Parathyroid adenoma (tissue), 2 donors: ENCODE data around the gene PCDHAC2.

Source experiments
- H2AFZ ChIP-seq: fragments of 300-600 bp; sonication (generic); one replicate; pipeline ENCODE4 v1.7.0; 2017; ENCODE audit warnings: antibody characterized with exemption, mild to moderate bottlenecking
- H3K27ac ChIP-seq: fragments of 300-600 bp; sonication (generic); one replicate; pipeline ENCODE4 v1.7.0; 2017
- H3K27me3 ChIP-seq: fragments of 300-600 bp; sonication (generic); one replicate; pipeline ENCODE4 v1.7.0; 2017; ENCODE audit warnings: low read length; ENCODE audit not compliant: control insufficient read depth, insufficient read depth
- H3K36me3 ChIP-seq: fragments of 300-600 bp; sonication (generic); one replicate; pipeline ENCODE4 v1.7.0; 2017; ENCODE audit warnings: low read length; ENCODE audit not compliant: control insufficient read depth, insufficient read depth
- H3K4me1 ChIP-seq: fragments of 300-600 bp; sonication (generic); one replicate; pipeline ENCODE4 v1.7.0; 2017; ENCODE audit warnings: control low read depth
- H3K4me2 ChIP-seq: fragments of 300-600 bp; sonication (generic); one replicate; pipeline ENCODE4 v1.7.0; 2017; ENCODE audit warnings: low read length
- H3K4me3 ChIP-seq: fragments of 300-600 bp; sonication (generic); one replicate; pipeline ENCODE4 v1.7.0; 2017; ENCODE audit warnings: low read depth, low read length
- H3K79me2 ChIP-seq: fragments of 300-600 bp; sonication (generic); one replicate; pipeline ENCODE4 v1.7.0; 2017; ENCODE audit warnings: control low read depth
- H3K9ac ChIP-seq: fragments of 300-600 bp; sonication (generic); one replicate; pipeline ENCODE4 v1.7.0; 2017; ENCODE audit warnings: mild to moderate bottlenecking
- H3K9me3 ChIP-seq: fragments of 300-600 bp; sonication (generic); one replicate; pipeline ENCODE4 v1.7.0; 2017; ENCODE audit warnings: low read length; ENCODE audit not compliant: control insufficient read depth
- CTCF ChIP-seq: fragments of 300-600 bp; sonication (generic); IDR thresholded peaks from one replicate; pipeline ENCODE4 v1.7.0; 2017; ENCODE audit warnings: antibody characterized with exemption, mild to moderate bottlenecking
- donor health status: primary hyperparathyroidism.

PCDHAC2 gene

GRCh38 chr5:140927228-140927573 is 39.1 kb upstream of the PCDHAC2 start:
- Histone ChIP-seq H3K9me3 (no peaks in the 10 kb centered on the region), H3K4me2 (peak overlapping the region; percentile 90), H3K27me3 (no peaks in the 10 kb centered on the region), H2AFZ (peak overlapping the region; percentile 94), H3K79me2 (peaks cover 4% of the 10 kb centered on the region), H3K36me3 (no peaks in the 10 kb centered on the region), H3K9ac (peak overlapping the region; percentile 61), H3K27ac (peak overlapping the region; percentile 87), H3K4me1 (peaks cover 6% of the 10 kb centered on the region), H3K4me3 (peak overlapping the region; percentile 77)
- no peak for TF ChIP-seq CTCF

GRCh38 chr5:140934964-140935606 is 31.2 kb upstream of the PCDHAC2 start:
- H3K9me3 ChIP-seq = no peaks in the 10 kb centered on the region
- H3K27ac ChIP-seq = peak overlapping the region; percentile 38
- H3K27me3 ChIP-seq = no peaks in the 10 kb centered on the region
- no peak overlapping the region for H2AFZ ChIP-seq
- no peaks in the 10 kb centered on the region for H3K36me3 ChIP-seq
- peak overlapping the region; percentile 35 for H3K4me3 ChIP-seq
- no peak for TF ChIP-seq CTCF
- peak overlapping the region; percentile 71 for H3K4me2 ChIP-seq
- no peak overlapping the region for H3K9ac ChIP-seq
- peaks cover 3% of the 10 kb centered on the region for H3K79me2 ChIP-seq
- H3K4me1 ChIP-seq = peaks cover 8% of the 10 kb centered on the region

- H3K36me3 ChIP-seq = no peaks in the 10 kb centered on the region
- no peak overlapping the region for H3K4me2 ChIP-seq
- H3K4me3 ChIP-seq = no peak overlapping the region
- H3K9ac ChIP-seq = no peak overlapping the region
- no peaks in the 10 kb centered on the region for H3K4me1 ChIP-seq
- no peak overlapping the region for H3K27ac ChIP-seq
- no peaks in the 10 kb centered on the region for H3K9me3 ChIP-seq
- no peak for TF ChIP-seq CTCF
- no peak overlapping the region for H2AFZ ChIP-seq
- H3K79me2 ChIP-seq = peaks cover 10% of the 10 kb centered on the region
- no peaks in the 10 kb centered on the region for H3K27me3 ChIP-seq
Measured at GRCh38 chr5:140946578-140946977, 19.7 kb upstream of the PCDHAC2 start.

GRCh38 chr5:140951636-140952035 is 14.6 kb upstream of the PCDHAC2 start:
- no peaks in the 10 kb centered on the region for H3K36me3 ChIP-seq
- H2AFZ ChIP-seq = no peak overlapping the region
- H3K27me3 ChIP-seq = no peaks in the 10 kb centered on the region
- H3K9ac ChIP-seq = no peak overlapping the region
- no peaks in the 10 kb centered on the region for H3K9me3 ChIP-seq
- no peak overlapping the region for H3K27ac ChIP-seq
- H3K4me3 ChIP-seq = no peak overlapping the region
- H3K79me2 ChIP-seq = peaks cover 9% of the 10 kb centered on the region
- no peak overlapping the region for H3K4me2 ChIP-seq
- H3K4me1 ChIP-seq = no peaks in the 10 kb centered on the region
- no peak for TF ChIP-seq CTCF

- Histone ChIP-seq H2AFZ (no peak overlapping the region), H3K9me3 (no peaks in the 10 kb centered on the region), H3K27me3 (no peaks in the 10 kb centered on the region), H3K27ac (no peak overlapping the region), H3K4me3 (no peak overlapping the region), H3K9ac (no peak overlapping the region), H3K36me3 (no peaks in the 10 kb centered on the region), H3K4me2 (no peak overlapping the region), H3K4me1 (no peaks in the 10 kb centered on the region), H3K79me2 (peaks cover 9% of the 10 kb centered on the region)
- TF ChIP-seq CTCF = no peak
Measured at GRCh38 chr5:140953234-140953633, 13.0 kb upstream of the PCDHAC2 start.
